Ramos (cell line): ENCODE measurements around the gene CENPX.
"Not testable (repeated sequence)": the region's sequence is repeated elsewhere in the genome, so short reads cannot be mapped to it uniquely, and the experiment has no call there.

Experiments used
- in situ Hi-C: fragments of 300-500 bp; cut with MboI; formaldehyde crosslinking; loops from one replicate; pipeline ENCODE4 v1.14.3; 2022; ENCODE audit warnings: low sequenced_read_pairs; ENCODE audit not compliant: unreplicated experiment

CENPX gene

GRCh38 chr17:82042649-82043048 is 20.0 kb upstream of the CENPX start:
- in situ Hi-C loops: no loop called here

- in situ Hi-C loops: no loop called here
Measured at GRCh38 chr17:82041144-82041814, 18.6 kb upstream of the CENPX start.

GRCh38 chr17:82039695-82040299 is 17.1 kb upstream of the CENPX start:
- in situ Hi-C loops: no loop called here

GRCh38 chr17:82038796-82039409 is 16.2 kb upstream of the CENPX start:
- in situ Hi-C loops: not testable (repeated sequence)

- in situ Hi-C loops: no loop called here
Measured at GRCh38 chr17:82037889-82038195, 15.2 kb upstream of the CENPX start.

- in situ Hi-C loops: no loop called here
Measured at GRCh38 chr17:82037092-82037888, 14.6 kb upstream of the CENPX start, which contains the start of gene DCXR. Gene DCXR, minus strand, starts transcription at chr17:82037697. Its CDS starts 15 bp downstream, at chr17:82037682.

GRCh38 chr17:82036634-82037091 is 14.0 kb upstream of the CENPX start:
- in situ Hi-C loops: no loop called here

- in situ Hi-C loops: no loop called here
Measured at GRCh38 chr17:82035956-82036633, 13.4 kb upstream of the CENPX start.

- in situ Hi-C loops: no loop called here
Measured at GRCh38 chr17:82035488-82035887, 12.8 kb upstream of the CENPX start.

- in situ Hi-C loops: loop anchor here (5.0 kb wide), 1 partner anchor 123 kb away; no protein-coding TSS in a partner anchor
Measured at GRCh38 chr17:82034371-82035011, 11.8 kb upstream of the CENPX start.

GRCh38 chr17:82033359-82034085 is 10.8 kb upstream of the CENPX start:
- in situ Hi-C loops: loop anchor here (5.0 kb wide), 1 partner anchor 124 kb away; no protein-coding TSS in a partner anchor

GRCh38 chr17:82031885-82032627 is 9.4 kb upstream of the CENPX start:
- in situ Hi-C loops: loop anchor here (5.0 kb wide), 1 partner anchor 125 kb away; no protein-coding TSS in a partner anchor

- in situ Hi-C loops: loop anchor here (5.0 kb wide), 1 partner anchor 126 kb away; no protein-coding TSS in a partner anchor
Measured at GRCh38 chr17:82031303-82031884, 8.7 kb upstream of the CENPX start, which contains the start of gene RAC3. Gene RAC3, plus strand, starts transcription at chr17:82031678. Its CDS starts 84 bp downstream, at chr17:82031762.

GRCh38 chr17:82030470-82031302 is 8.0 kb upstream of the CENPX start:
- in situ Hi-C loops: loop anchor here (5.0 kb wide), 1 partner anchor 127 kb away; no protein-coding TSS in a partner anchor

- in situ Hi-C loops: loop anchor here (5.0 kb wide), 1 partner anchor 127 kb away; no protein-coding TSS in a partner anchor
Measured at GRCh38 chr17:82029990-82030469, 7.4 kb upstream of the CENPX start.

- in situ Hi-C loops: no loop called here
Measured at GRCh38 chr17:82029391-82029790, 6.7 kb upstream of the CENPX start.

- in situ Hi-C loops: no loop called here
Measured at GRCh38 chr17:82028966-82029365, 6.3 kb upstream of the CENPX start.
